GM12872 (cell line): ENCODE results near the gene OSCP1.

Experiments used
- TF ChIP-seq, protein P1 (sequence below): IDR thresholded peaks from 3 replicates; pipeline ENCODE4 v1.5.1; 2011; ENCODE audit warnings: low read depth, mild to moderate bottlenecking, low read length, moderate library complexity; ENCODE audit not compliant: insufficient read depth

The OSCP1 gene

DNA sequence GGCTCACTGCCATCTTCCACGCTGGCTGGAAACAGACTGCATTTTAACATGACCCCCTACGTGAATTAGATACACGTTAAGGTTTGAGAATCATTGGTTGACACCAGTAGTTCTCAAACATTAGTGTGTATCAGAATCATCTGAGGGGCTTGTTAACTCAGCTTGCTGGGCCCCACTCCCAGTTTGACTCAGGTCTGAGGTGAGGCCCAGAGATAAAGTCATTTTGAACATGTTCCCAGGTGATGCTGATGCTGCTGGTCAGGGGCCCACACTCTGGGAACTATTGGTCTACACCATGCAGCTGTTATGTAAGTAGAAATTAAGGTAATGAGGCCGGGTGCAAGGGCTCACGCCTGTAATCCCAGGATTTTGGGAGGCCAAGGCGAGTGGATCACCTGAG, 53.9 kb downstream of the OSCP1 start:
- TF ChIP-seq, protein P1, sequence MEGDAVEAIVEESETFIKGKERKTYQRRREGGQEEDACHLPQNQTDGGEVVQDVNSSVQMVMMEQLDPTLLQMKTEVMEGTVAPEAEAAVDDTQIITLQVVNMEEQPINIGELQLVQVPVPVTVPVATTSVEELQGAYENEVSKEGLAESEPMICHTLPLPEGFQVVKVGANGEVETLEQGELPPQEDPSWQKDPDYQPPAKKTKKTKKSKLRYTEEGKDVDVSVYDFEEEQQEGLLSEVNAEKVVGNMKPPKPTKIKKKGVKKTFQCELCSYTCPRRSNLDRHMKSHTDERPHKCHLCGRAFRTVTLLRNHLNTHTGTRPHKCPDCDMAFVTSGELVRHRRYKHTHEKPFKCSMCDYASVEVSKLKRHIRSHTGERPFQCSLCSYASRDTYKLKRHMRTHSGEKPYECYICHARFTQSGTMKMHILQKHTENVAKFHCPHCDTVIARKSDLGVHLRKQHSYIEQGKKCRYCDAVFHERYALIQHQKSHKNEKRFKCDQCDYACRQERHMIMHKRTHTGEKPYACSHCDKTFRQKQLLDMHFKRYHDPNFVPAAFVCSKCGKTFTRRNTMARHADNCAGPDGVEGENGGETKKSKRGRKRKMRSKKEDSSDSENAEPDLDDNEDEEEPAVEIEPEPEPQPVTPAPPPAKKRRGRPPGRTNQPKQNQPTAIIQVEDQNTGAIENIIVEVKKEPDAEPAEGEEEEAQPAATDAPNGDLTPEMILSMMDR = no peak

DNA sequence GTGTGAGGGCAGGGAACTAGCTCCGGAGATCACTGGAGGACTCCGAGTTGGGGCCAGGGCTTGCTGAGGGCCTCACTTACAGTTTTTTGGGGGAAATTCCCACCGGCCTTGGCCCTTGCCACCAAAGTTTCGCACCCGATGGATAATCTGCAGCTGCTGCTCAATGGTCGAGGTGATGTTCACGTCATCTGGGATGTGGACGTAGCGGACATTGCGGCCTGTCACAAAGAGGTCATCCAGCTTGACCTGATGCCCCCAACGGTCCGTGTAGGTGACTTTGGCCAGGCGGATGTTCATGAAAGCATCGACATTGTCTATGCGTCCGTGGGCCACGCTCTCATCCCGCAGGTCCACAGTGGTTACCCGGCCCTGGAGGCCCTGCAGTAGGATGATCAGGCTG, 56.6 kb downstream of the OSCP1 start:
- TF ChIP-seq, protein P1 = no peak

DNA sequence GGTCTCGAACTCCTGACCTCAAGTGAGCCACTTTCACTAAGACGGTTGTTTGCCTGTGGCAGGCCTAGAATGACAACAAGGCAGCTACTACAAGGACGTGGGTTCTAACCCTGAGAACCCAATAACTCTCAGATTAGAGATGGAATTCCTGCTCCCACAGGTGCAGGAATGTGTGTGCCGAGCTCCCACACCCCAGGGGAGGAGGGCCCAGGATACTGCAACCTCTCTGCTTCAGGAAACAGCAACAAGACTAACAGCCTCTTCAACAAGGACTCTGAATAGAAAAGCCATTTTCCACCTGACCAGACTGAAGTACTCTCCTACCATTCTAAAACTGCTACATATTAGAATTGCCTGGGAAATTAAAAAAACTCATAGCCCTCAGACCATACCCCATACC, 57.4 kb downstream of the OSCP1 start:
- TF ChIP-seq, protein P1 = no peak

DNA sequence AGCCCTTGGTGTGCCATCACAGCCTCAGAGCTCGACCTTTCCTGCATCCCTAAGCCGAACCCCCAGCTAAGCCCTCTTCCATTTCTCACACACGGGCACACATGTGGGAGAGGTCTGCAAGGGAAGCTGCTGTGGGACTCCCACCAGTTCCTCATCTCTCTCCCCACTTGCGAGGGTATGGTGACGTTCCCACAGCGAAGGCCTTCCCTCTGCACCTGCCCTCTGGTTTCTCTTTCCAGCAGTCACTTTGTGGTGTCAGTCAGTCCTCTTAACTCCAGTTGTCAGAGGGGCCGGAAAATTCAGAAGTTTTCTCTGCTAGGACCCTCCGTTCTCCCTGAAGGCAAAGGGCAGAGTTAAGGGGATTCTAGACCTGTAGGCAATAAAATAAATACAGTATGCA, 59.0 kb downstream of the OSCP1 start:
- TF ChIP-seq, protein P1 = no peak

DNA sequence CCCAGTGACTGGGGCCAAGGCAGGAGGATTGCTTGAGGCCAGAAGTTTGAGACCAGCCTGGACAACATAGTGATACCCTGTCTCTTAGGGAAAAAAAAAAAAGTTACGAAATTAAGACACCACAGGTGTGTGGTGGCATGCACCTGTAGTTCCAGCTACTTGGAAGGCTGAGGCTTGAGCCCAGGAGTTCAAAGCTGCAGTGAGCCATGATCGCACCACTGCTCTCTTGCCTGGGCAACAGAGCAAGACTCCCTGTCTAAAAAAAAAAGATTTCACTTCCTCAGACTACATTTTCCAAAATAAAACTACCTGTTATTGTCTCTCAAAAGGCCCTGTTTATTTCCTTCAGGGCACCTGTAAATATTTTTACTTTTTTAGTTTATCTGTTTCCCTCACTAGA, 59.8 kb downstream of the OSCP1 start:
- TF ChIP-seq, protein P1 = no peak

DNA sequence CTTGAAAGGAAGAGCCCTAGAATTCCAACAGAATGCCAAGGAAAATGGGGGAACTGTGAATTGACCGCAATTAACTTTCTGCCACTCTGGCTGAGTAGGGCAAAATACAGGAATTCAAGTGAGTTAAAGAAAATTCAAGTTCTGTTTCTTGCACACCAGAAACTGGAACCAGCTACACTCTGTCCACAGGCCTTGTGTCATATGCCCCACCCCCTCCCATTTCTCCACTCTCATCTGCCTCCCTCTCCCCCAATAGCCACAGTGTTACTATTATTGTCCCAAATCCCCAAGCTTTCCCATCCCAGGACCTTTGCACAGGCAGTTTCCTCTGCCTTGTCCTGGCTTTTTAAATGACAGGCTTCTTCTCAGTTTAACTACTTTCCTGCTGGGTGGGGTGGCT, 60.3 kb downstream of the OSCP1 start:
- TF ChIP-seq, protein P1 = no peak

DNA sequence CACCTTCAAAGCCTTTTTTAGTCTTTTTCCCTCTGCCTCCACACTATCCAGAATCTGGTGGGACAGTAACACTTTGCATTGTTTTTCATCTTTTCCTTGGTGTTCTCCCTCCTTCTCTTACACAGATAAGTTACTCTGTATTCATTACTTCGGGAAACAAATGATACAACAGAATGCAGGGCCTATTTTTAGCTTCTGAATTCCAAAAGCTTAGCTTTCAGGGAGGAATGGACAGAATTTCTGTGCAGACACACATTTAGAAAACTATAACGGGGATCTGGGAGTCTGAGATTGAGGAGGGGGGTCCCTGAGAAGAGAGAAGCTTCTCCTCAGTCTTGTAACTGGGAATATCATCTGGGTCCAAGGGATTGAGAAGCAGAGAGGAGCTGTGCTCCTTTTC, 61.0 kb downstream of the OSCP1 start:
- TF ChIP-seq, protein P1 = no peak
